Globus pallidus (tissue), 1 donor: Measurements from ENCODE around the gene RNF186.
"Not testable (repeated sequence)": the region's sequence is repeated elsewhere in the genome, so short reads cannot be mapped to it uniquely, and the experiment has no call there.

ENCODE experiments used
- DNase-seq: peaks from one replicate; pipeline ENCODE4 v3.0.0-alpha.2; 2015; ENCODE audit warnings: low spot score

The RNF186 gene

DNA sequence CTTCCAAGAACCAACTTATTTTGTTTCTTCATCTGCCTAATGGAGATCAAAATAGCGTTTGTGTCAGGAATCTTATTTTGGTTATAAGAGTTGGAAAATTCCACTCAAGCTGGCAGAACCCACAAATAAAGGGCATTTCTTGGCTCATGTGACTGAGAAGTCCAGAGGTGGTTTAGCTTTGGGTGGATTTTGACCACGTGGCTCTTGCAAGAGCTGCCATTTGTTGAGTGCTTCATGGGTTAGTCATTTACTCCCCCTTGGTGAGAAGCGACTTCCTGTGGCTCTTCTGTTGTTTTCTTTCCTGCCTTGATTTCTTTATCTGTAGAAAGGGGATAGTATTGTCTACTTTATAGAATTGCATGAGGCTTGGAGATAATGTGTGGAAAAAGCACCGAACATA lies 9.5 kb upstream of the RNF186 start:
- DNase-seq = no peak

DNA sequence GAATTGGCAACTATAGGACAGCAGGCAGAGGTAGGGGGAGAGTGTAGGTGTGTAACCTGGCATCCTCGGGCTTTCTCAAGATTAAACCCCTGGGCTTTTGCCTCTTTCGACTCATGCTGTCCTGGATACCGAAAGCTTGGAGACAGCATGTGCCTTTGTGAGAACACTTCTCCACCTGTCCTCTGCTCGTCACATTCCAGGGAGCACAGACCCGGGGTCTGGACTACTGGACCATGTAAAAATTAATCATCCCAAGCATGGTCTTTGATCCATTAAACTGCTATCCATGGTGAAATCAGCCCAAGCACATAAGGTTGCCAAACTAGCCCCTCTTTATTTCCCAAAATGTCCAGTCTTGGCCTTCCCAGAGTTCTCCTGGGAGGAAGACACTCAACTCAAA lies 9.0 kb upstream of the RNF186 start:
- no peak for DNase-seq

DNA sequence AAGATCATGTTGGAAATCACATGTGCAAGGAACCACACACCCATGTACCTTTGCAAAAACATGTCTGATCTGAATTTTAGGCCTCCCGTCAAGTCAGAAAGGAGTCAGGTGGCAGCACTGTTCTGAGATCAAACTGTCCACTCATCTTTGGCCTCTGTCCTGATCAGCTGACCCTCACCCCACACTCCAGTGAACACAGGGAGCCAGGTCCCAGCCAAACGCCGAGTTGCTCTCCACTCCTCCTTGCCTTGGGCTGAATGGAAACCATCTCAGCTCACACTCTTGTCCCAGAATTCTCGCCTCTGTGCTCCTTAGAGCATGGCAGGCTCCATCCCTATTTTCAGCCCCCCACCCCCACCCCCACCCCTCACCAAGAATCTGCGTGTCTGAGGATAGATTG lies 4.6 kb upstream of the RNF186 start:
- no peak for DNase-seq

DNA sequence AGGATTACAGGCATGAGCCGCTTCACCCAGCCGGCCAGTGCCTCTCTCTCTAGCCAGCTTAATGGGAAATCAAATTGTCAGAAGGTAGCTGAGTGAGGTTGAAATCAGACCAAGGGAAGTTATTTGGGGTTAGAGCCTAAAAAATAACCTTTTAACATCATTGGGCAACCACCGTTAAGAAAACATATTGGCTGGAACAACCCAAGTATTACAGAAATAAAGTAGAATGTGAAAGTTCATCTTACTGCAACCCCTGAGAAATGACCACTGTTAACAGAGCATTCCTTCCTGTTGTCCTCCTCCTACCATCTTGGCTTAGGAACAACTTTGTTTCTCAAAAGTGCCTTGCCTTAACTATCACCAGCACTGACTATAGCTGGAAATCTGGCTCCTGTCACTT lies 3.2 kb upstream of the RNF186 start:
- no peak for DNase-seq

DNA sequence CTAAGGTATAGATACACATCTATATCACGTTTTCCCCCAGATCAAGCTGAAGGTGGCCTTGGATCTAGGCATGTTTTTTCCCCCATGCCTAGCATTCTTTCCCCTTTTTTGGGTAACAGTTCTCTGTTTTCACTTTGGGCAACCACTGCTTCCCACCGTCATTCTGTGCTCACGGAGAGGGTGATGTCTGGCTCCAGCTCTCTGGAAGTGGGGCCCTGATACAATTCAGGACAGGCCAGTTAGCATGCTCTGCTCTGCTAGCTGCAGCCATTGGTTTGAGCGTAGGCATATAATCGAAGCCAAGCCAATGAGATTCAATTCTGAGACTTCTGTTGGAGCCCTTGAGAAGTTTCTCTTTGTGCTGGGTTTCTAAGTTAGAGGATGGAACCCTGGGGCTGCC lies 2.1 kb upstream of the RNF186 start:
- DNase-seq = no peak

DNA sequence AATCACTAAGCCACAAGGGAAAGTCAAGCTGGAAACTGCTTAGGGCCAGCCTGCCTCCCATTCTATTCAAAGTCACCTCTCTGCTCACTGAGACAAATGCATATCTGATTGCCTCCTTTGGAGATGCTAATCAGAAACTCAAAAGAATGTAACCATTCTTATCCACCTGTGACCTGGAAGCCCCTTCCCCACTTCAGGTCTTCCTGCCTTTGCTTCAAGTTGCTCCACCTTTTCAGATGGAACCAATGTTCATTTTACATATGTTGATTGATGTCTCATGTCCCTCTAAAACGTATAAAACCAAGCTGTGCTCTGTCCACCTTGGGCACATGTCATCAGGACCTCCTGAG lies 1.6 kb upstream of the RNF186 start:
- DNase-seq = not testable (repeated sequence)

DNA sequence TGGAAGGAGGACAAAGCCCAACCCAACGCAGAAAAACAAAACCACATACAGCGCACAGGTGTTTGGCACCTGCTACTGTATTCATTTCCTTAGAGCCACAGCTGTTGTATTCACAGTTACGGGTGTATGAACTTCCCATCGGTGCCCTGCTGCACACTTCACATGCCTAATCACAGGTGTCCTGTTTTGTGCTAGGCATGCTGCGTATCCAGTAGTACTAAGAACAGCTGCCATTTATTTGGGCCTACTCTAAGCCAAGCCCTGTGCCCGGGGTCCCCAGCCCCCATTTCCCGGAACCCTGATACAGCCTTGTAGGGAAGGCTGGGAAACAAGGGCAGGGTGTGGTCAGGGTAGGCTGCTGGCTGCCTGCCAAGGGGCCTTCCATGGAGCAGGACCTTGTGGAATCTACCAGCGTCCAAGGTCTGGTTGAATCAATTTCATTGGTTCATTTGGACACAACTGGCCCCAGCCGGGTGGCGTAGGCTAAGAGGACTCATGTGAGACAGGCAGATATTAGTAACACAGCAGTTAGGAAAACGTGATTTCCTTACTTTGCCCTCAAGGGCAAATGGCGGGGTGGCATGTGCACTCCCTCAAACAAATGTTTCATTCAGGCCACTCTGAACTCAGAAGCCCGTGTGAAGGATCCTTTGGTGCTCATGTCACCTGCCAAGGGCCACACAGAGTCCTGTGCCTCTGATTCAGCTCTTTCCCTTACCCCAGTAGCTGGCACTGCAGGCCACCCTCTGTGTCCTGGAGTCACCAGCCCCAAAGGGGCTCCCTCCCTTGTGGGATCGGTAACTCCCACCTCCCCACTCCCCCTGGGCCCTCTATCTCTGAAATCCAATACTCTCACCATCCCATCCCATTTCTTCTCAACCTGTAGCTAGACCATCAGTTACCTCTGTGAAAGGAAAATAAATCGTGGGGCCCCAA lies 986 bp upstream of the RNF186 start:
- DNase-seq = no peak

DNA sequence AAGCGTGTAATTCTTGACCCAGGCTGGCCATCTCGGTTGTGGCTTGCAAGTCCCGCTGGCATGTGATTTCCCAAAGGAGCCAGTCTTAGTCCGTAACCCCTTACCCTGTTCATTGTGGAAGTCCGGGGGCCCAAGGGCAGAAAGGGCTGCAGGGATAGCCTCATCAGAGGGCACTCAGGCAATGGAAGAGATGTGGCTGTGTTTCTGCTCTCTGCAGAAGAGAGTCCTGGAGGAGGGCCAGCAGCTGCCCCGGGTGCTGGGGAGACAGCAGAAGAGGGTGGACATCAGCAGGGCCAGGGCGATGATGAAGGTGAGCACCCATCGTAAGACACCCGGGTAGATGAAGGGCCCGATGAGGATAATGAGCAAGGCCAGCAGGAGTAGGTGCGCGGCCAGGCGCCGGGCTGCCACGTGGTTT lies 830 bp downstream of the RNF186 start:
- DNase-seq = no peak

DNA sequence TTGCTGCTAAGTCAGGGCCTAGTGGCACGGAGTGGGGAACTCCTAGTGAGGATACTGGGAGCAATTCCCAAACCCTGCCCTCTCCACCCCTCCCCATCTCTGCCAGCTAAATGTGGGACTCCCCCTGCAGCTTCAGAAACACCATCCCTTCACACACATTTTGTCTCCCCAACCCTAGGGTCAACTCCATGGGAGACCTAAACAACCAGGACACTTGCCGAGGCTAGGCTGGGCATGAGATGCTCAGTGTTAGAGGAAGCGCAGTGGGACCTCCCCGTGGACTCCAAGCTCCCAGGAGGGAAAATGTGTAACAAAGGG lies 1.5 kb downstream of the RNF186 start:
- no peak for DNase-seq

DNA sequence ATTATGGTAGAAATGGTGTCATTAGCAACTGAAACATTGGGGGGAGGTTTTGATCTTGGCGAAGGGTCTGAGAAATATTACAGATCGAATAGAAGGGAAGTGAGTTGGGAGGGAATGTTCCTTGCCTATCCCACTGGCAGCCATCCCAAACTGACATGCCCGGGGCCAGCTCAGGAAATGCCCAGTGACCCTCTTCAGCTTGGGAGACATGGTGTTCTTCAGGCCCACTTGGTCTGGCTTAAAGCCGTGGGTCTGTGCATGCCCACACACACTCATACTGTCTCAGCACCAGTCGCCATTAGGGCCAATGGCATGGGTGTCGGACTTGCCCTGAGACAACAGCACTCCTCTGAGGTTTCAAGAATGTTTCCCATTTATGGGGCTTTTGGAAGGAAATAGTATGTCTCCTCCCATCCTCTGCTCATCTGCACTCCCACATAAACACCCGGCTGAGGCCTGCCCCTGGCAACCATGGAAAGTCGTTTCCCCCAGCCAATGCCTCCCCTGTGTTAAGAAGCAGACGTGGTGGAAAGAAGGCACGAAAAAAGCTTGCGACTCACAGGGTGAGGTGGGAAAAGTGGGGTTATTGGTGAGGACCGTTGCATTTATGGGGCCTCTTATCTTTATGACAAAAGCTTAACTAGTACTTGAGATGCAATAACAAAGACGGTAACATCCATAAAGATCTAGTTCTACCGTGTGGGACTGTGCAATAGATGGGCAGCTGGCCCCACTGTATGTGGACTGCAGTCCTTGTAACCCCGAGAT lies 2.0 kb downstream of the RNF186 start:
- no peak for DNase-seq

DNA sequence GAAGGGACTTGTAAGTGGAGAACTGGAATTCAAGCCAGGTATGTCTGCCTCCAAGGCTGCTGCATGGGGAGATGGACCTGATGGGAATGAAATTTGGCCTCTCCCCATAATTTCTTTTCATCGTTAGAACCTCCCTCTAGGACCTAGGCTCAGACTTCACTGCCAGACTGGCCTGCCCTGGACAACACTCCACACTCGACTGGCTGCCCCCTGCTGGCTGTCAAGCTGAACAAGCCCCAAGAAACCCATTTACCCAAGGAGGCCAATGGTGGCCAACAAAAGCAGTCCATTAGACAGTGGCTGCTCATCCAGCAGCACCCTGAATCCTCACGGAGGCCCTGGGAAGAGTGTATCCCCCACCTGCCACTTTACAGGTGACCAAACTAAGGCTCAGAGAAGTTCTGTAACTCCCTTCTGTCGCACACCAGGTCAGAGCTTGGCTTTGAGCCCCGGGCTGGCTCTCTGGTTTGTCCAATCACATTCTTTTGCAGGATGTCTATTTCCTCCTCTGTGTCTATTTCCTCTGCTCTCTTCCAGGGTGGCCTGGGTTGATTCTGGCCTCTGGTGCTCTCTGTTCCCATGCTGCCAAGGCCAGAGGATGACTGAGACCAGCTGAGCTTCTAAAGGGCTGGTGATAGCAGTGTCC lies 3.8 kb downstream of the RNF186 start:
- DNase-seq = no peak

DNA sequence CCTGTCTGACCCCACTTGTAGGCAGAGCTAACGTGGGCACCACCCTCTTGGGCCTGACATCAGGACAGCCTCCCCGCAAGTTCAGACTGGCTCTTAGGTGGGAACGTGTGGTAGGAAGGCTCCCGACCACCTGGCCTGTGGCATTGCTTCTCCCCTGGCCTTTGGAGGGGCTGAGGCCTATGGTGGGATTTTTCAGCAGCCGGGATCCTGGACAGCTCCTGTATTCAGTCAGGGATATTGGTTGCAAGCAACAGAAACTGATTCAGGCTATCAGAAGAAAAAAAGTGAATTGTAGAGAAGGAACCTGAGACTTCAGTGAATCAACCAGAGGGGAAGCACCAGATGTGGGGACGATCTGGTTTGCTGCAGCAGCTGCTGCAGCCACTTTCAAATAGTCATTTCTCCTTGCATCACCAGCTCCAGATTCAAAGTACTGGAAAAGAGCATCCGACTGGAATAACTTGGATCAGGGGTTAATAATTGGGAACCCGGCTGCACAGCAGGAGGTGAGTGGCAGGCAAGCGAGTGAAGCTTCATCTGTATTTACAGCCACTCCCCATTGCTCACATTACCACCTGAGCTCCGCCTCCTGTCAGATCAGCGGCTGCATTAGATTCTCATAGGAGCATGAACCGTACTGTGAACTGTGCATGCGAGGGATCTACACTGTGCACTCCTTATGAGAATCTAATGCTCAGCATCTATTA lies 5.9 kb downstream of the RNF186 start:
- DNase-seq = no peak

DNA sequence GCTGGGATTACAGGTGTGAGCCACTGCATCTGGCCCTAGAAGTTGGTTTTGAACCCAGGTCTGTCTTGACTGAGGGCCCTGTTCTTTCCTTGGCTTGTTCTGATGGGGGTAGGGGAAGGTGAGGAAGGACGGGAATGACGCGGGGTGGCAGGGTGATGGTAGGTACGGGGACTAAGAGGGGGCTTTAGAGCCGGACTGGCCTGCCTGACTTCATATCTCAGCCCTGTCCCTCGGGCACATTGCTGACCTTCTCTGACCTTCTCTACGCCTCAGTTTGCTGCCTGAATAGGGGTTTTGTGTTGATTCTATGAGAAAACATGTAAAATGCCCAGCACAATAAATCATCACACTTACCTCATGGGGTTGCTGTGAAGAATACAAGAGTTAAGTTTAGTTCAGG lies 6.7 kb downstream of the RNF186 start:
- DNase-seq = no peak

DNA sequence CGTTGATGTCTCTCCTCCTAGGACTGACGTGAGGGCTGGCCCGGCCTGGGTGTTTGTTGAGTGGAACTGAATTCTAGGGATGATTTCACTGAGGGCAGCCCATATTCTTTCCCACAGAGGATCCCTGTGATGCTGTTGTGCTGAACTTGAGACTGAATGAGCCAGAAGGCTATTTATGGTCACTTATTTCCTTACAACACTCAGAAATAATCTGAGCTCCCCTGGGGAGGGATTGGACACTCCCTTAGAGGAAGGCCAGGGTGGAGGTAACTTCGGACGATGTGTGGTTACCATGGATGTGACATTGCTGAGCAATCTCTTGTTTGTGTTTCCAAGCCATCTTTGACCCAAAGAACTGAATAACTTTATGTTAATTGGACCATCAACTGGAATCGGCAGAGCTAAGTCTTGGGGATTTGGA lies 10.2 kb downstream of the RNF186 start:
- no peak for DNase-seq

DNA sequence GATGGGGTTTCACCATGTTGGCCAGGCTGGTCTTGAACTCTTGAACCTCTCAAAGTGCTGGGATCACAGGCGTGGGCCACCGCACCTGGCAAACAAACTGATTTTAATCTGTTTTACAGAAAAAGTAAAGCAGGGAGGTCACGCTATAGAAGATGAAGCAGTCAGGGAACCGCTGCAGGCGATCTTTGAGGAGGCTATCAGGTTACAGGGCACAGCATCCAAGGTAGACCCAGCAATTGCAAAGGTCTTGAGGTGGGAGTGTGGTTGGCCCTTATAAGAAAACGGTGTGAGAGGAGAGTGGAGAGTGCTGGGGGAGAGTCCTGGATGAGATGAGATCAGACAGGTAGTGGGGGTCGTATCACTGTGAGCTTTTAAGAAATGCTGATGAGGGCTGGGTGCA lies 12.8 kb downstream of the RNF186 start:
- no peak for DNase-seq

DNA sequence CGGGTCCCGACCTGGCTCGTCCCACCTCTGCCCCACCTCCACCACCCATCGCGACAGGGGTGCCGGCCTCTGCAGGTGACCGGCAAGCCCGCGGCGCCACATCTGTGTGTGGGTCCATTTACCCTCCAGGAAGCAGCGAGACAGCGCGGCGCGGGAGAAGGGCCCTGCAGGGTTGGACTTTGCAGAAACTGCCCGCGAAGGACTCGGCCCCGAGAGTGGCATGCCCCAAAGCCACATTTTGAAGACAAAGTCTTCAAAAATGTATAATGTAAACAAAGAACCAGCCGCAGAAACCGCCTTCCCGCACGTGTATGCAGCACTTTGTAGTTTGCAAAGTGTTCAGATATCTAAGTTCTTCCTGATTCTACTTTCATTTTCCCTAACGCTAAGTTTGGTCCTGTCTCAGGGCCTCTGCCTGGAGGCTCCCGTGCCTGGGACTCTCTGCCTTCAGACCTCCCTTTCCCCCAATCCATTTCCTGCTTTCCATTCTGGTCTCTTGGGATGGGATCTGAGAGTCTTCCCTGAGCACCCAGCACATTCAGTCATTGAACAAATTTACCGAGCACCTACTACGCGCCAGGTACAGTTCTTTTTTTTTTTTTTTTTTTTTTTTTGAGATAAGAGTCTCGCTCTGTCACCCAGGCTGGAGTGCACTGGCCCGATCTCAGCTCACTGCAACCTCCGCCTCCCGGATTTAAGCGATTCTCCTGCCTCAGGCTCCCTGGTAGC lies 14.8 kb downstream of the RNF186 start:
- DNase-seq = no peak

DNA sequence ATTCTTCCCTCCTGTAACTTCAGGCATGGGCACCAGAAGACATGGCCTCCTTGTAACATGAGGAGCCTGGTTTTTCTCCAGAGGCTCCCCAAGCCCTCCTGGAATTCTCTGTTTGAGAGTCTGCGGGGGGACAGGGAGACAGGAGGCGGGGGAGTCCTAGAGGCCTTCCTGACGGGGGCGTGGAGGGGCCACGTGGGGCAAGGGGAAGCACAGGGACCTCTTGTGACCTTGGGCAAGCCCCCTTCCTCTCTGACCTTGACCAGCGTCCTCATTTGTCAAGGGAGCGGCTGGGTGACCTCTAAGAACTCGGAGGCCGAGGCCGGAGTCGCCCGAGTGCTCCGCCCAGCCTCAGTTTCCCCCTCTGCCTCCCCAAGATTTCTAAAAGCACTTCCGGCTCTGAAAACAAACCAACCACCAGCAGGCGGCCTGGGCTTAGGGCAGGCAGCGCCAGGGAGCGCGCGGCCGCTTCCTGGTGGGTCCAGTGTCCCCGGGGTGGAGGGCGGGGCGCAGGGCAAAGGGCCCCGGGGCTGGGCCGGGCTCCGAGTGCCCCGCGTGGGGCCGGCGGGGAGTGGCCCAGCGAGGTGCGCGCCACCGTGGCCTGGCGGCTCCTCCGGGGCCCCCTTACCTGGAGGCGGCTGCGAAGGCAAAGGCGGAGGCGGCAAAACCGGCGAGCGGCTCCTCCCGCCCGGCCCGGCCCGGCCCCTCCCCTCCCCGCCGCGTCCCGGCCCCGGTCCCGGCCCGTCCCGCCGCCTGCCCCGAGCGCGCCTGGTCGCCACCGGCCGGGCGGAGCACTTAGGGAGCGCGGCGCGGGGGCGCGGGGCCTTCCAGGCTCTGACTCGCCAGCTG lies 15.6 kb downstream of the RNF186 start, which contains the start of gene TMCO4:
TSS of gene TMCO4 (minus strand) at position 687 of the 846 bp plus-strand sequence. CDS start 19,158 bp downstream, outside the sequence.
- no peak for DNase-seq

DNA sequence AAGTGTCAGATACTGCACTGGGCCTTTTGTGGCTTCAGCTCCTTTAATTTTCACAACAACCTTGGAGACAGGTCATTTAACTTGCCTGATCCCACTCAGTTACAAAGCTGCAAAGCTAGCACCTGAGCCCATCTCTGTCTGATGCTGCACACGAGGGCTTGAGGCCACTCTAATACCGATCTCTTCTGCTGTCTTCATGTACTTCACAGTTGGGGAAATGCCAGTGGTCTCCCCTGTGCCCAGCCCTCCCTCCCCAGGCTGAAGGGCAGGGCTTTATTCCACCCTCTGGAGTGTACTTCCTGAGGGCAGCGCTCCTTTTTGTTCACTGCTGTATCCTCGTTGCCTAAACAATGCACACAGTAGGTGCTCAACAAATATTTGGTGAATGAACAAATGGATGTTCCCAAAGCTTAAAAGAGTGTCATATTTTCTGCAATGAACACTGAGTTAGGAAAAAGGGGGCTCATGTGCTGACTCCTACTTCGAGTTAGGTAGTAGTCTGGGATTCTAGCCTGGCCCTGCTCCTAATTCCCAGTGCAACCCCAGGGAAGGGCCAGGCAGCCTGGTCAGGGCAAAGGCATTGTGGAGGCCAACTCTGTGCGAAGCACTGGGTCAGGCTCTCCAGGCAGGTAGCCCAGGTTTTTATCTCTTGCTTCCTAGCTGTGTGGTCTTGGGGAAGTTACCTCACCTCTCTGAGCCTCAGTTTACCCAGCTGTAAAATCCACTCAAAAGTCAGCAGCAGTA lies 16.4 kb downstream of the RNF186 start:
- no peak for DNase-seq

DNA sequence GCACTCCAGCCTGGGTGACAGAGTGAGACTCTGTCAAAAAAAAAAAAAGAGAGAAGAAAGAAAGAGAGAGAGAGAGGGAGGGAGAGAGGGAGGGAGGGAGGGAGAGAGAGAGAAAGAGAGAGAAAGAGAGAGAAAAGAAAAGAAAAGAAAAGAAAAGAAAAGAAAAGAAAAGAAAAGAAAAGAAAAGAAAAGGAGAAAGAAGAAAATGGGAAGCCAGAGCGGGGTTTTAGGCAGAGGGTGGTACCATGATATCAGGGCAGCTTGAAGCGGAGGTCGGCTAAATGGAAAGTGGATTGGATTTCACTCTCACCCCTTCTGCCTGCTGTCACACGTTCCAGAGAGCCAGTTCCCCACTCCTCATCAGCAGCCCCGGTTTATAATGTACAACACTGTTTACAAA lies 17.3 kb downstream of the RNF186 start:
- DNase-seq = no peak

DNA sequence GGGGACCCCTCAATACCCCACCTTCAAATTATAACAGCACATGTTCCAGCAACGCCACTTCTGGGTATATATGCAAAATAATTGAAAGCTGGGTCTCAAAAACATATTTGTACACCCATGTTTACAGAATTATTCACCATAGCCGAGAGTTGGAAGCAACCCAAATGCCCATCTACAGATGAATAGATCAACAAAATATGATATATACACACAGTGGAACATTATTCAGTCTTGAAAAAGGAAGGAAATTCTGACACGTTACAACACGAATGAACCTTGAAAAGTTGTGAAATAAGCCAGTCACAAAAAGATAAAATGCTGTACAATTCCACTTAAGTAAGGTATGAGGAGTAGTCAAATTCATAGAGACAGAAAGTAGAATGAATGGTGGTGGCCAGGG lies 20.5 kb downstream of the RNF186 start:
- DNase-seq = no peak
